ENCODE data around the gene PPP1R11.

GRCh38 chr6:30055513-30055912 is 11.5 kb upstream of the PPP1R11 start:
- TF ChIP-seq POLR2AphosphoS5 (IDR thresholded peaks at IDR 0.05; ENCODE audit: low read depth, low read length): no peak
- no peak for TF ChIP-seq SIN3A (IDR thresholded peaks at IDR 0.05; ENCODE audit: borderline replicate concordance, insufficient read depth, low read depth, low read length)
- no peak for TF ChIP-seq CTCF (IDR thresholded peaks at IDR 0.05)
